Endothelial cell of umbilical vein (primary cell): ENCODE measurements around the gene HIC1.

ENCODE experiments used
- EZH2 ChIP-seq: IDR thresholded peaks from 2 replicates; pipeline ENCODE4 v1.6.1; 2012; ENCODE audit warnings: borderline replicate concordance, low read depth, mild to moderate bottlenecking, moderate library complexity, low read length, inconsistent platforms; ENCODE audit not compliant: severe bottlenecking
- MYC ChIP-seq: IDR thresholded peaks from one replicate; pipeline ENCODE4 v1.6.1; 2011; ENCODE audit warnings: mild to moderate bottlenecking, low read depth, low read length
- POLR2A ChIP-seq: IDR thresholded peaks from 2 replicates; pipeline ENCODE4 v1.6.1; 2012; ENCODE audit warnings: low read depth, mild to moderate bottlenecking, control low read depth, low read length
- POLR2AphosphoS5 ChIP-seq: IDR thresholded peaks from 2 replicates; pipeline ENCODE4 v1.6.1; 2012; ENCODE audit warnings: low read depth, mild to moderate bottlenecking, control low read depth, low read length, moderate library complexity; ENCODE audit not compliant: insufficient read depth
- TF ChIP-seq, protein P1 (sequence below), 2 donors: IDR thresholded peaks; 1 replicate in 1 of 2; 2 replicates in 1 of 2; pipeline ENCODE4 v1.5.1; 2011; ENCODE audit warnings: low read length in 2 of 2, mild to moderate bottlenecking in 2 of 2, moderate library complexity in 2 of 2, control low read depth in 1 of 2, inconsistent platforms in 1 of 2, low read depth in 1 of 2; ENCODE audit not compliant: insufficient read depth in 1 of 2; ENCODE audit errors: extremely low read depth in 1 of 2

DNA sequence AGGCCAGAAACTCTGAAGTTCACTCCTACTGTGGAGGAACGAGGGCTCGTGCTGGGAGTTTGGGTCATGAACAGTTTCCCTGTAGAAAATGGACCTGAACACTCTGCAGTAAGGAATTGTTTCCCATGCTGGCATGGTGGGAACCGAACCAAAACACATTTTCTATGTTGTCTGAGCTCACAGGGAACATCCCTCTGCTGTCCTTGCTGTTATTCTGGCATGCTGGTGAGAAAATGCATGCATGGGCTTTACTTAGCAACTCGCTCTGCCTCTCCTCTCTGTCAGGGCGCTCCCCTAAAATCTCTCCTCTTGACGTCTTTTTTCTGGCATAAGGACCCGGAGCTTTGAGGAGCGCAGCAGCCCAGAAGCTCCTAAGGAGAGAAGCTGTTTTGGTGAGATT, 35.2 kb upstream of the HIC1 start:
- no peak for TF ChIP-seq POLR2A
- TF ChIP-seq, protein P1, sequence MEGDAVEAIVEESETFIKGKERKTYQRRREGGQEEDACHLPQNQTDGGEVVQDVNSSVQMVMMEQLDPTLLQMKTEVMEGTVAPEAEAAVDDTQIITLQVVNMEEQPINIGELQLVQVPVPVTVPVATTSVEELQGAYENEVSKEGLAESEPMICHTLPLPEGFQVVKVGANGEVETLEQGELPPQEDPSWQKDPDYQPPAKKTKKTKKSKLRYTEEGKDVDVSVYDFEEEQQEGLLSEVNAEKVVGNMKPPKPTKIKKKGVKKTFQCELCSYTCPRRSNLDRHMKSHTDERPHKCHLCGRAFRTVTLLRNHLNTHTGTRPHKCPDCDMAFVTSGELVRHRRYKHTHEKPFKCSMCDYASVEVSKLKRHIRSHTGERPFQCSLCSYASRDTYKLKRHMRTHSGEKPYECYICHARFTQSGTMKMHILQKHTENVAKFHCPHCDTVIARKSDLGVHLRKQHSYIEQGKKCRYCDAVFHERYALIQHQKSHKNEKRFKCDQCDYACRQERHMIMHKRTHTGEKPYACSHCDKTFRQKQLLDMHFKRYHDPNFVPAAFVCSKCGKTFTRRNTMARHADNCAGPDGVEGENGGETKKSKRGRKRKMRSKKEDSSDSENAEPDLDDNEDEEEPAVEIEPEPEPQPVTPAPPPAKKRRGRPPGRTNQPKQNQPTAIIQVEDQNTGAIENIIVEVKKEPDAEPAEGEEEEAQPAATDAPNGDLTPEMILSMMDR (IDR thresholded peaks at IDR 0.05; ENCODE audit: extremely low read depth in 1 of 2, insufficient read depth in 1 of 2, low read depth in 1 of 2, low read length in 2 of 2), result no peak
- TF ChIP-seq MYC, result no peak
- no peak for TF ChIP-seq POLR2AphosphoS5
- no peak for TF ChIP-seq EZH2
